Cortex of kidney (tissue), 1 donor: Measurements from ENCODE around the gene AP1M1.

Experiments
- DNase-seq: peaks from one replicate; lab custom pipeline; 2025; lab: John Stamatoyannopoulos, UW

AP1M1 gene

GRCh38 chr19:16185123-16185767 lies 12.5 kb upstream of the AP1M1 start, which contains the start of gene FAM32A:
TSS of gene FAM32A (plus strand) at chr19:16185410. CDS start at chr19:16185443, 33 bp downstream.
- DNase-seq: no peak

GRCh38 chr19:16185768-16186123 lies 12.0 kb upstream of the AP1M1 start:
- no peak for DNase-seq

GRCh38 chr19:16188521-16188920 lies 9.2 kb upstream of the AP1M1 start:
- no peak for DNase-seq

GRCh38 chr19:16190198-16190597 lies 7.5 kb upstream of the AP1M1 start:
- no peak for DNase-seq

GRCh38 chr19:16190736-16191135 lies 7.0 kb upstream of the AP1M1 start:
- DNase-seq: no peak

- DNase-seq: no peak
Measured at GRCh38 chr19:16191216-16191908, 6.3 kb upstream of the AP1M1 start.

- no peak for DNase-seq
Measured at GRCh38 chr19:16193466-16193865, 4.2 kb upstream of the AP1M1 start.

GRCh38 chr19:16197188-16197621 lies 506 bp upstream of the AP1M1 start:
- DNase-seq: no peak

GRCh38 chr19:16198370-16198651 lies 600 bp downstream of the AP1M1 start:
- DNase-seq: no peak

- DNase-seq: no peak
Measured at GRCh38 chr19:16199275-16199932, 1.7 kb downstream of the AP1M1 start.

- DNase-seq: no peak
Measured at GRCh38 chr19:16200038-16201010, 2.6 kb downstream of the AP1M1 start.

- DNase-seq: no peak
Measured at GRCh38 chr19:16201011-16201391, 3.3 kb downstream of the AP1M1 start.

- DNase-seq: no peak
Measured at GRCh38 chr19:16202320-16203255, 4.9 kb downstream of the AP1M1 start.

- no peak for DNase-seq
Measured at GRCh38 chr19:16203256-16204004, 5.7 kb downstream of the AP1M1 start.

- DNase-seq: no peak
Measured at GRCh38 chr19:16204005-16204294, 6.2 kb downstream of the AP1M1 start.

GRCh38 chr19:16205205-16206045 lies 7.7 kb downstream of the AP1M1 start:
- no peak for DNase-seq

- DNase-seq: no peak
Measured at GRCh38 chr19:16206046-16206605, 8.4 kb downstream of the AP1M1 start.

GRCh38 chr19:16206637-16207036 lies 8.9 kb downstream of the AP1M1 start:
- no peak for DNase-seq

GRCh38 chr19:16207063-16207462 lies 9.4 kb downstream of the AP1M1 start:
- DNase-seq: no peak
